ENCODE measurements around the gene RGS7.

RGS7 gene

GRCh38 chr1:240800291-240800690, 556.7 kb downstream of the RGS7 start:
- Histone ChIP-seq H3K4me3 (ENCODE audit: low read length, poor library complexity, severe bottlenecking) (no peak overlapping the region), H4K20me1 (ENCODE audit: insufficient read depth, low read length, poor library complexity, severe bottlenecking) (no peaks in the 10 kb centered on the region), H3K36me3 (ENCODE audit: insufficient read depth, low read length) (no peaks in the 10 kb centered on the region), H3K27me3 (ENCODE audit: insufficient read depth, low read length, poor library complexity, severe bottlenecking) (no peaks in the 10 kb centered on the region), H3K4me2 (ENCODE audit: low read depth, low read length, poor library complexity, severe bottlenecking) (no peak overlapping the region), H3K79me2 (ENCODE audit: insufficient read depth, low read length) (no peaks in the 10 kb centered on the region), H3K4me1 (ENCODE audit: insufficient read depth, low read length, poor library complexity, severe bottlenecking) (no peaks in the 10 kb centered on the region), H3K9ac (ENCODE audit: low read depth, low read length, poor library complexity, severe bottlenecking) (no peak overlapping the region), H3F3A (ENCODE audit: low read depth) (no peaks in the 10 kb centered on the region), H3K9me3 (ENCODE audit: insufficient read depth, low read depth, low read length) (no peaks in the 10 kb centered on the region; the same call in 1 of the 2 replicates), H2AFZ (ENCODE audit: low read length) (no peak overlapping the region), H3K9me2 (replicated peaks; ENCODE audit: low read depth, low read length) (no peaks in the 10 kb centered on the region)
- TF ChIP-seq EZH2phosphoT487 (IDR thresholded peaks at IDR 0.05; ENCODE audit: borderline replicate concordance) (no peak), CTCF (conservative IDR thresholded peaks at IDR 0.05; ENCODE audit: low read length) (no peak)

- Histone ChIP-seq H2AFZ (ENCODE audit: low read length) (no peak overlapping the region), H3F3A (ENCODE audit: low read depth) (no peaks in the 10 kb centered on the region), H3K4me1 (ENCODE audit: insufficient read depth, low read length, poor library complexity, severe bottlenecking) (no peaks in the 10 kb centered on the region), H3K79me2 (ENCODE audit: insufficient read depth, low read length) (no peaks in the 10 kb centered on the region), H3K9me3 (ENCODE audit: insufficient read depth, low read depth, low read length) (no peaks in the 10 kb centered on the region; the same call in 1 of the 2 replicates), H3K27me3 (ENCODE audit: insufficient read depth, low read length, poor library complexity, severe bottlenecking) (no peaks in the 10 kb centered on the region), H3K9me2 (replicated peaks; ENCODE audit: low read depth, low read length) (no peaks in the 10 kb centered on the region), H4K20me1 (ENCODE audit: insufficient read depth, low read length, poor library complexity, severe bottlenecking) (no peaks in the 10 kb centered on the region), H3K4me3 (ENCODE audit: low read length, poor library complexity, severe bottlenecking) (no peak overlapping the region), H3K36me3 (ENCODE audit: insufficient read depth, low read length) (no peaks in the 10 kb centered on the region), H3K4me2 (ENCODE audit: low read depth, low read length, poor library complexity, severe bottlenecking) (no peak overlapping the region), H3K9ac (ENCODE audit: low read depth, low read length, poor library complexity, severe bottlenecking) (no peak overlapping the region)
- no peak for TF ChIP-seq CTCF (conservative IDR thresholded peaks at IDR 0.05; ENCODE audit: low read length)
- no peak for TF ChIP-seq EZH2phosphoT487 (IDR thresholded peaks at IDR 0.05; ENCODE audit: borderline replicate concordance)
Measured at GRCh38 chr1:240797050-240797449, 560.0 kb downstream of the RGS7 start.

GRCh38 chr1:240794046-240794843, 562.8 kb downstream of the RGS7 start:
- Histone ChIP-seq H3K9me2 (replicated peaks; ENCODE audit: low read depth, low read length) (no peaks in the 10 kb centered on the region), H3K36me3 (ENCODE audit: insufficient read depth, low read length) (no peaks in the 10 kb centered on the region), H2AFZ (ENCODE audit: low read length) (no peak overlapping the region), H3K9me3 (ENCODE audit: insufficient read depth, low read depth, low read length) (no peaks in the 10 kb centered on the region), H3K4me3 (ENCODE audit: low read length, poor library complexity, severe bottlenecking) (no peak overlapping the region), H3K4me2 (ENCODE audit: low read depth, low read length, poor library complexity, severe bottlenecking) (no peak overlapping the region), H3F3A (ENCODE audit: low read depth) (no peaks in the 10 kb centered on the region), H4K20me1 (ENCODE audit: insufficient read depth, low read length, poor library complexity, severe bottlenecking) (no peaks in the 10 kb centered on the region), H3K9ac (ENCODE audit: low read depth, low read length, poor library complexity, severe bottlenecking) (no peak overlapping the region), H3K4me1 (ENCODE audit: insufficient read depth, low read length, poor library complexity, severe bottlenecking) (no peaks in the 10 kb centered on the region), H3K79me2 (ENCODE audit: insufficient read depth, low read length) (no peaks in the 10 kb centered on the region), H3K27me3 (ENCODE audit: insufficient read depth, low read length, poor library complexity, severe bottlenecking) (no peaks in the 10 kb centered on the region)
- TF ChIP-seq CTCF (conservative IDR thresholded peaks at IDR 0.05; ENCODE audit: low read length), result no peak
- TF ChIP-seq EZH2phosphoT487 (IDR thresholded peaks at IDR 0.05; ENCODE audit: borderline replicate concordance), result no peak
